Activated CD4-positive, CD25-positive, alpha-beta regulatory T cell treated with anti-CD3 and anti-CD28 coated beads, Interleukin-2, amount 50 U/mL, for 16 hours (primary cell): ENCODE measurements around the gene FAM43A.

Experiments used
- DNase-seq: peaks from one replicate; pipeline ENCODE4 v3.0.0-alpha.2; 2020; ENCODE audit warnings: low read depth, low spot score

The FAM43A gene

GRCh38 chr3:194705761-194706160 lies 20.1 kb downstream of the FAM43A start:
- DNase-seq: no peak

DNA sequence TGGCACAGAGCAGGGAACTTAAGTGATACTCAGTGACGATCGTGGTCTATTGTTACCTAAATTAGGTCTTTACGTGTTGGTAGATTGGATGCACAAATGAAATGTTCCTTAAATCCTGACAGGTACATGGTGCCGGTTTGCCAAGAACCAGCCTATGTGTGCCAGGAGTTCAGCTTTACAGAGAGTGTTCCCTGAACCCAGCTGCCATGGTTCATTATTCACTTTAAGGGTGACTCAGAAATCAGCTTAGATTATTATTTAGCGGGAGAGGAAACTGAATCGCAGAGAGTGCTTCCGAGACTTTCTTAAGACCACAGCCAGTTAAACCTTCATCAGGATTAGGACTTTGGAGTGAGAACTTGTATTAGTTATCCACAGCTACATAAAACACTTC lies 21.5 kb downstream of the FAM43A start:
- DNase-seq: no peak

- no peak for DNase-seq
These were observed 25.6 kb downstream of the FAM43A start for GRCh38 chr3:194711286-194711685.

GRCh38 chr3:194711913-194712312 lies 26.2 kb downstream of the FAM43A start:
- DNase-seq: no peak

DNA sequence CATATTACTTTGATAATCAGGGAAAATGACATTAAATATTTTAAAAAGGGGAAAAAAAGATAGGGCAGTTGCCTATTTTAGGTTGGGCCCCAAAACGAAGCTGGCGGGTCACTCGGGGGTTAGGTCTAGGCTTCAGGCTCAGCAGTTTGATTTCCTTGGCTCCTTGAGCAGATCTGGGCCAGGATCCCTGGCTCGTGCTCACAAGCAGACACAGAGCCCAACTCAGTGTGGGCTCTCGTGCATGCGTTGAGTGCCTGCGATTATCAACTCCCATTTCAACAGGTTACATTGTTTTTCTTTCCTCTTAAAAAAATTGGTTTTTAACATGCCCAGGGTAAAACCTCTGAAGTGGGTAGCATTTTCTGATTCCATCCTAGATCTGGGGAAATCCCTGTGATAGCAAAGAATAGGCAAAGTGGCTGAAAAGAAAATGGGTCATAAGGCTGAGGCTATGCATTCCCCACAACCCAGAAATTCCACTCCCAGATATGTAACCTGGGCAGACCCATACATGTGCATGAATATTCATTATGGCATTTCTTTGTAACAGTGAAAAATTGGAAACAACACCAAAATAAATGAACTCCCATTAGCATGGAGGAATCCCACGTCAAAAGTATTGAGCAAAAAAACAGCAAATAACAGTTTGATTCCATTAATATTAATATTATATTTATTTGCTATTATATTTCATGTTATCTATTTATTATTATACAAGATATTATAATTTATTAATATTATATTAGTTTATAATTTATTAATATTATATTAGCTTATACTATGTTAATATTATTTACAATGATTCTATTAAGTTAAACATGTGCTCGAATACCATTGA lies 27.8 kb downstream of the FAM43A start:
- DNase-seq: no peak

- DNase-seq: no peak
These were observed 28.4 kb downstream of the FAM43A start for GRCh38 chr3:194714137-194714455.

DNA sequence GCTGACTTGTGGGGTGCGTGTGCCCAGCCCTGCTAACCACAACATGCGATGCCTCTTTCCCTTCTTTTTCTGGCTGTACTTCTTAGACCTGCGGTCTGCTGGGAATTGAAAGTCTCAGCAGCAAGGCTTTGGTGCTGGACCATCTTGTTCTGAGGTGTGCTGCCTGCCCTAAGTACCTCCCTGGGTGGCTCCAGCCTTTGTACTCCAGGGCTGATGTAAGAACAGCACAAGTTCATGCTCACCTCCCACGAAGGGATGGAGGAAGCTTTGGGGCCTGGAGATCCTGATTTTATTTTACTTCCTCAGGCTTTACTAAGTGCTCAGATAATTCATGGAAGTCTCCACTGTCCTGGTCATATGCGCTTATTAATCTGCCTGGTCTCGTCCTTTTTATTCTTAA lies 28.9 kb downstream of the FAM43A start:
- DNase-seq: no peak

DNA sequence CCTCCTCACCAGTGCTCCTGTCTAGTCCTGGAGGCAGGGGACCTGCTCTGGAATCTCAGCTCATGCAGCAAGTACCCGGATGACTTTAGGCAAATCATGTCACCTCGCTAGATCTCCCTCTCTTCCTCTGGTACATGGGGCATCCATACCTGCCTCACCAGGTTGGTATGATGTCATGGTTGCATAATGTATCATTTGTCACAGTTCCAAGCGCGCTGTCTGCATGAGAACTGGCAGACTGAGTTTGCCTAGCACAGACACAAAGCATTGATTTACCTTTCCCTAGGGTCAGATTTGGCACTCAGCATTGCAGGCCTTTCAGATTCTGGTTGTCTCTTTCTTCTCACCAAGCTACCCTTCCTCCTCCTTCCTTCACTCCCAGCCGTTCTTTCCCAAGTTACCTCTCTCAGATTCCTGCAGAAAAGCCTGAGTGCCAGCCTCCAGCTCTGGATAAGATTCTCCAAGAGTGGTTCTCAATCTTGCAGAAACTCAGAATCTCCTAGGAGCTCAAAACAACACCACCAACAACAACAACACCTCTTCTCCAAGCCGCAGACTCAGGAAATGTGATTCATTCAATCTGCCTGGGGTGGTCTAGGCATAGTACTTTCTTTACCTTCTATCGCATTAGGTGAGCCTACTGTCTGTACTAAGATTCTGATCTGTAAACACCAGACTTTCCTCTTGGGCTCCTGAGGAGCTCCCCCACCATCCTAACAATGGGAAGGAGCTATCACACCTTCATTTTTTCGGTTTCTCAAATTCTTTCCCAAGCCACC lies 29.5 kb downstream of the FAM43A start:
- no peak for DNase-seq

- no peak for DNase-seq
These were observed 32.4 kb downstream of the FAM43A start for GRCh38 chr3:194718079-194718478.

DNA sequence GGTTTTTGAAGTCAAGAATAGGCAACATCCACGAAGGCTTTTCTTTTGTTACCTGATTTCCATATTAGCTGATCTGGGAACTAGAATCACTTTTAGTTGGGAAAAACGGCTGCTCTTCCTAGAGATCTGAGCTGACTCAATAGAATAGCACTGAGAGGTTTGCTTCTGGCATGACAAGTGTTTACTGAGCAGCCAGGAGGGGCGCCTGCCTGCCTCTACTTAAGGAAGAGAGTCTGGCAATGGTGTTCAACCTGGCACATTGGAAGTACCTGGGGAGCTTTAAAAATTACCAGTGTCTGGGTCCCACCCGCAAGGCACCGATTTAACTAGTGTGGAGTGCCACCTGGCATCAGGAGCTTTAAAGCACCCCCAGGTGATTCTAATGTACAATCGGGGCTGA lies 34.4 kb downstream of the FAM43A start:
- DNase-seq: no peak

GRCh38 chr3:194723846-194724618 lies 38.3 kb downstream of the FAM43A start:
- DNase-seq: no peak

- DNase-seq: no peak
These were observed 39.7 kb downstream of the FAM43A start for GRCh38 chr3:194725346-194725745.

DNA sequence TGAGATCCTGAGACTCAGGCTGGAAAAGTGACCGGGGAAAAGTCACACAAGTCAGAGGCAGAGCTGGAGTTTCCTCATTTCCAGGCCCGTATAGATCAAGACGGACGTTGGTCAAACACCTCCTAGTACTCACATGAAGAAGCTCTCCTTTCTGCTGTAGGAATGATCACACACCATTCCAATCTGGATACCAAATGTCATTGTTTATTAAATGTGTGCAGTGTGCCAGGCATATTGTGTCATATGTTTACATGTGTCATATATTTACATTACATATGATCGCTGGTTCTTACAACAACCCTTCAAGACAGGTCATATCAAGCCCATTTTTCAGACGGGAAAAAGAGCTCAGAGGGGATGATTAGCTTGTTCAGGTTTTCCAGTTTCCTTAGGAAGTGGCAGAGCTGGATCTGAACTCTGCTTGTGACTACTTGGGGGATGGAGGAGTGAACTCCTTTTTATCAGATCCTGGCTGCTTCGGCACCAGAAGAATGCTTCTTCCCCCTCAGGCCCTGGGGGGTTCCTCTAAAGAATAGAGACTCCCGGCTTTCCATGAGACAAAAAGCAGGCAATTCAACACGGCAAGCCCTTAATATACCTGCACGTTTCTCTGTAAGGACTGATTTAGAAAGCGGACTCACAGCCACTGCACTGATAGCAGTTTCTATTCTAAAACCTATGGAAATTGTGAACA lies 41.9 kb downstream of the FAM43A start:
- no peak for DNase-seq

- DNase-seq: no peak
These were observed 43.3 kb downstream of the FAM43A start for GRCh38 chr3:194728986-194729385.

GRCh38 chr3:194730365-194730764 lies 44.7 kb downstream of the FAM43A start:
- DNase-seq: no peak

DNA sequence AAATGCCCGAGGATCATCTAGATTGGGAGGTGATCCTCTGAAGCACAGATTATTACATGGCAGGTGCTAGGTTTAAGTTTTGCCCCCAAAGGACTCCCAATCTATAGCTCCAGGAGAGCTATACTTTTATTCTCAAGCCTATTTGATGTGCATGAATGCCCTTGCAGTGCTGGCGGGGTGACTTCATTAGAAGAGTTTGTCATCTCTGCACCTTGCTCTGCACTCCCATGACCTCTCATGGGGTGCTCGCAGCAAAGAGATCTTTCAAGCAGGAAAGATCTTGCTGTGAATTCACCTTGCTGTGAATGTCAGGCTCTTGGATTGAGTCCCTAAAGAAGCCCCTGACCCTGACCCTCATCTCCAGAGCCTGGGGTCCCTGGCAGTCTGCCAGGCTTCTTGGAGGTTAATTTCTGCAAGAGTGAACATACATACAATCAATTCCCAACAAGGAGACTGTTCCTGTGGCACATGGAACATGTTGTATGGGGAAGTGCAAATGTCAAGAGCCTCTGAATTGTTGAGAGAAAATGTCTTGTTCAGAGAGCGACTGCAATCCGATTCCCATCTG lies 45.9 kb downstream of the FAM43A start:
- no peak for DNase-seq

GRCh38 chr3:194732617-194733016 lies 46.9 kb downstream of the FAM43A start:
- no peak for DNase-seq

GRCh38 chr3:194736277-194736895 lies 50.7 kb downstream of the FAM43A start:
- no peak for DNase-seq

DNA sequence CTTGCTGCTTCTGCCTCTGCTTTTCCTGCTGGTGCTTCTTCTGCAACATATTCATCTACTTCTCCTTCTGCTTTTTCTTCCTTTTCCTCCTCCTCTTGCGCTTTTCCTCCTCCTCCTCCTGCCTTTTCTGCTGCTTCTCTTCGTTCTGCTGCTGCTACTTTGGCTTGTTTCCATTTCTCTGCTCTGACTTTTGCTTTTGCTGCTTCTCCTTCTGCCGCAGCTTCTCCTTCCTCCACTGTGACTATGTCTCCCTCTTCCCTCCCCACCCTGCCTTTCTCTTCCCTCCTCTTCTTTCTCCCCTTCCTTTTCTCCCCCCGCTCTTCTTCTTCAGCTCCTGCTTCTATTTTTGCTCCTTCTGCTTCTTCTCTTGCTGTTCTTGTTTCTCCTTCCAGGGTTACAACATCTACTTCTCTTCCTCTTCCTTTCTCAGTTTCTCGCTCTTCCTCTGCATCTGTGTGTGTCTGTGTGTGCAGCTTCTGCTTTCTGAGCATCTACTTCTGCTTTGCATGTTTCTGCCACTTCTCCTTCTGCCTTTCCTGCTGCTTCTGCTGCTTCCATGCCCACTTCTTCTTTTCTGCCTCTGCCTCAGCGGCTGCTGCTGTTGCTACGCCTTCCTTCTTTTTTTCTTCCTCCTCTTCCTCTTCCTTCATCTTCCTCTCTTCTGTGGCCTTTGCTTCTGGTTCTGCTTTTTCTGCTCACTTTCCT lies 51.4 kb downstream of the FAM43A start:
- no peak for DNase-seq
